B cell (primary cell): ENCODE measurements around the gene ANGPTL8. TPM values are rescaled to one million over a fixed set of nuclear protein-coding genes. Genes with fewer than 3 reads are reported as not detected.

Experiments used
- ATAC-seq: fragments of 200-7000 bp; cut with Tn5 transposase; one replicate; pipeline ENCODE4 v1.10.0; 2021; ENCODE audit warnings: low read depth, mild to moderate bottlenecking, moderate number of reproducible peaks, moderate library complexity
- CTCF ChIA-PET: fragments of 350-600 bp; sonication (Branson Sonifier 250); formaldehyde crosslinking; loops from one replicate; lab custom pipeline; 2021; ENCODE audit warnings: antibody characterized with exemption, inconsistent platforms; lab: Charles Lee
- POLR2A ChIA-PET: fragments of 350-600 bp; sonication (Branson Sonifier 250); formaldehyde crosslinking; loops from one replicate; lab custom pipeline; 2021; ENCODE audit warnings: antibody characterized with exemption; lab: Charles Lee
- DNase-seq: peaks from one replicate; pipeline ENCODE4 v3.0.0; 2013
- H2AFZ ChIP-seq: 2 replicates; pipeline ENCODE4 v1.6.1; 2012; ENCODE audit warnings: mild to moderate bottlenecking, low read depth, low read length; ENCODE audit not compliant: insufficient read depth, poor library complexity, severe bottlenecking
- H3K27ac ChIP-seq, 2 donors: 1 replicate in 1 of 2; 2 replicates in 1 of 2; pipeline ENCODE4 v1.5.1; 2012 to 2013; ENCODE audit warnings: low read length in 2 of 2, mild to moderate bottlenecking in 2 of 2, moderate library complexity in 1 of 2
- H3K27me3 ChIP-seq, 4 experiments: fragments of 200-600 bp in 1 of 4; sonication (generic) in 1 of 4; replicated peaks in 1 of 4; 1 replicate in 2 of 4; 2 replicates in 2 of 4; pipeline versions ENCODE4 v1.6.1 to v1.7.0; 2013 to 2016; ENCODE audit warnings: low read length in 3 of 4, mild to moderate bottlenecking in 2 of 4, mixed read lengths in 1 of 4, moderate library complexity in 1 of 4; ENCODE audit not compliant: insufficient read depth in 4 of 4, control insufficient read depth in 3 of 4; ENCODE audit errors: control extremely low read depth in 1 of 4
- H3K36me3 ChIP-seq, 2 experiments: replicated peaks in 1 of 2; 1 replicate in 1 of 2; 2 replicates in 1 of 2; pipeline versions ENCODE4 v1.6.1 to v1.7.1; 2013; ENCODE audit warnings: low read length in 1 of 2; ENCODE audit not compliant: insufficient read depth in 2 of 2, control insufficient read depth in 1 of 2; ENCODE audit errors: control extremely low read depth in 1 of 2, extremely low read depth in 1 of 2
- H3K4me1 ChIP-seq, 2 donors: fragments of 200-600 bp in 1 of 2; sonication (generic) in 1 of 2; 1 replicate in 1 of 2; 2 replicates in 1 of 2; pipeline versions ENCODE4 v1.5.1 to v1.6.1; 2013 to 2017; ENCODE audit warnings: low read length in 2 of 2; ENCODE audit not compliant: control insufficient read depth in 2 of 2, insufficient read depth in 2 of 2
- H3K4me2 ChIP-seq: replicated peaks from 2 replicates; pipeline ENCODE3; 2012; ENCODE audit warnings: mild to moderate bottlenecking, low read depth, low read length; ENCODE audit not compliant: poor library complexity, severe bottlenecking
- H3K4me3 ChIP-seq, 5 experiments: fragments of 200-600 bp in 1 of 5; sonication (generic) in 1 of 5; 1 replicate in 3 of 5; 2 replicates in 2 of 5; pipeline versions ENCODE4 v1.5.1 to v1.7.0; 2011 to 2016; ENCODE audit warnings: low read length in 4 of 5, mild to moderate bottlenecking in 4 of 5, low read depth in 2 of 5, control low read depth in 1 of 5, moderate library complexity in 1 of 5; ENCODE audit not compliant: insufficient read depth in 1 of 5; ENCODE audit errors: control extremely low read depth in 1 of 5, extremely low read depth in 1 of 5
- H3K79me2 ChIP-seq: fragments of 200-600 bp; sonication (generic); one replicate; pipeline ENCODE4 v1.6.0; 2016; ENCODE audit warnings: low read length; ENCODE audit not compliant: control insufficient read depth, insufficient read depth
- H3K9ac ChIP-seq: fragments of 200-600 bp; sonication (generic); 2 replicates; pipeline ENCODE4 v1.6.1; 2017; ENCODE audit warnings: mild to moderate bottlenecking, low read length, moderate library complexity
- H3K9me3 ChIP-seq, 3 donors: one replicate each; pipeline versions ENCODE4 v1.6.1 to v1.7.1; 2013; ENCODE audit warnings: low read length in 2 of 3; ENCODE audit not compliant: control insufficient read depth in 2 of 3, insufficient read depth in 1 of 3; ENCODE audit errors: control extremely low read depth in 1 of 3
- H4K20me1 ChIP-seq: 2 replicates; pipeline ENCODE4 v1.6.0; 2012; ENCODE audit warnings: mild to moderate bottlenecking, low read length; ENCODE audit not compliant: insufficient read depth, control insufficient read depth, poor library complexity, severe bottlenecking
- H3K27ac Mint-ChIP-seq: one replicate; pipeline ENCODE4 v1.8.0; 2021; ENCODE audit warnings: mixed read lengths
- H3K27me3 Mint-ChIP-seq: one replicate; pipeline ENCODE4 v1.8.0; 2021; ENCODE audit warnings: mixed read lengths
- H3K4me1 Mint-ChIP-seq: one replicate; pipeline ENCODE4 v1.8.0; 2021; ENCODE audit warnings: mixed read lengths
- H3K4me3 Mint-ChIP-seq: one replicate; pipeline ENCODE4 v1.8.0; 2021; ENCODE audit warnings: mixed read lengths
- H3K9me3 Mint-ChIP-seq: one replicate; pipeline ENCODE4 v1.8.0; 2022; ENCODE audit warnings: mixed read lengths; ENCODE audit not compliant: insufficient read depth
- CTCF ChIP-seq: fragments of 200-600 bp; IDR thresholded peaks from one replicate; pipeline ENCODE4 v1.8.0; 2022; ENCODE audit warnings: antibody characterized with exemption, mild to moderate bottlenecking
- EZH2 ChIP-seq: IDR thresholded peaks from 2 replicates; pipeline ENCODE4 v1.6.1; 2012; ENCODE audit warnings: borderline replicate concordance, low read depth, mild to moderate bottlenecking, moderate library complexity, low read length; ENCODE audit not compliant: insufficient read depth, poor library complexity, severe bottlenecking
- WGBS: methylation state at CpG from one replicate; pipeline ENCODE4 v1.1.5; 2013; ENCODE audit warnings: missing lambda C conversion rate; ENCODE audit not compliant: insufficient coverage; 5-methylcytosine and 5-hydroxymethylcytosine counted together
- intact Hi-C: fragments of 100-400 bp; cut with micrococcal nuclease; formaldehyde crosslinking; loops from one replicate; pipeline ENCODE4 v1.10.0; 2022
- polyA plus RNA-seq: library from polyadenylated mRNA; depleted of rRNA; stranded (reverse); fragments of >200 nt; gene quantifications from 2 replicates; pipeline ENCODE4 v1.2.3, GENCODE V29; 2012
- total RNA-seq, 2 donors: library from RNA; stranded (reverse); fragments of 120-200 nt in 1 of 2; gene quantifications; 1 replicate in 1 of 2; 2 replicates in 1 of 2; pipeline versions ENCODE4 v1.2.3 to v1.2.4, GENCODE V29; 2013 to 2022

ANGPTL8 gene
- total and polyA plus RNA-seq, 2 donors (not counting 1 experiment from before 2014, with no cell fraction given), result not detected

- no peak for ATAC-seq
- no peak overlapping the region for H3K4me3 Mint-ChIP-seq
- Histone ChIP-seq H3K9me3 (no peaks in the 10 kb centered on the region), H2AFZ (no peak overlapping the region), H3K27ac (no peak overlapping the region), H3K4me3 (no peak overlapping the region), H3K27me3 (no peaks in the 10 kb centered on the region), H3K4me2 (no peak overlapping the region), H3K79me2 (no peaks in the 10 kb centered on the region), H3K4me1 (no peaks in the 10 kb centered on the region), H4K20me1 (no peaks in the 10 kb centered on the region), H3K36me3 (no peaks in the 10 kb centered on the region), H3K9ac (no peak overlapping the region)
- H3K27ac Mint-ChIP-seq, result no peak overlapping the region
- intact Hi-C loops, result no loop called here
- CTCF ChIA-PET, result no interaction called here
- peaks cover 3% of the 10 kb centered on the region for H3K27me3 Mint-ChIP-seq
- POLR2A ChIA-PET, result no interaction called here
- H3K9me3 Mint-ChIP-seq, result no peaks in the 10 kb centered on the region
- peaks cover 3% of the 10 kb centered on the region for H3K4me1 Mint-ChIP-seq
- TF ChIP-seq EZH2, result no peak
- no peak for TF ChIP-seq CTCF
- no peak for DNase-seq
- 16% methylated on average over 7 of the region's 7 CpGs for WGBS
Observed at GRCh38 chr19:11256189-11256588, 16.8 kb downstream of the ANGPTL8 start.

- no peak for TF ChIP-seq CTCF
- TF ChIP-seq EZH2, result no peak
- H3K9ac ChIP-seq, result no peak overlapping the region
- ChIA-PET CTCF (no interaction called here), POLR2A (no interaction called here)
- no peak overlapping the region for H3K27ac ChIP-seq
- H3K36me3 ChIP-seq, result no peaks in the 10 kb centered on the region
- Mint-ChIP-seq H3K27ac (no peak overlapping the region), H3K4me1 (peaks cover 3% of the 10 kb centered on the region), H3K4me3 (no peak overlapping the region), H3K27me3 (peaks cover 3% of the 10 kb centered on the region), H3K9me3 (no peaks in the 10 kb centered on the region)
- no peaks in the 10 kb centered on the region for H4K20me1 ChIP-seq
- no peaks in the 10 kb centered on the region for H3K79me2 ChIP-seq
- H3K4me1 ChIP-seq, result peaks cover 7 to 12% of the 10 kb centered on the region in 2 donors
- no CpG with 5 or more reads among the region's 3 CpGs for WGBS
- intact Hi-C loops, result no loop called here
- no peak overlapping the region for H2AFZ ChIP-seq
- no peaks in the 10 kb centered on the region for H3K9me3 ChIP-seq
- DNase-seq (no peak), ATAC-seq (no peak)
- H3K27me3 ChIP-seq, result peaks cover 0 to 3% (median 1%) of the 10 kb centered on the region in 4 experiments
- no peak overlapping the region for H3K4me3 ChIP-seq
- no peak overlapping the region for H3K4me2 ChIP-seq
Observed at GRCh38 chr19:11257846-11258380, 18.5 kb downstream of the ANGPTL8 start.
